SK-N-SH treated with all-trans-retinoic acid at 6 μM for 48 hours (cell line): Measurements from ENCODE around the gene SLC6A19.

Source experiments
- ARNTL ChIP-seq: fragments of 450-650 bp; formaldehyde crosslinking; IDR thresholded peaks from 2 replicates; pipeline ENCODE4 v1.5.0; 2020; ENCODE audit warnings: low read depth, mild to moderate bottlenecking, moderate library complexity, borderline replicate concordance
- GLIS3 ChIP-seq: fragments of 250-450 bp; sonication (Bioruptor Pico); IDR thresholded peaks from 2 replicates; pipeline ENCODE4 v1.5.0; 2020; ENCODE audit warnings: mild to moderate bottlenecking, moderate library complexity
- ISL1 ChIP-seq: fragments of 250-450 bp; sonication (Bioruptor Pico); IDR thresholded peaks from 2 replicates; pipeline ENCODE4 v2.1.2; 2022; ENCODE audit warnings: mild to moderate bottlenecking, moderate library complexity
- PATZ1 ChIP-seq: fragments of 250-450 bp; sonication (Bioruptor Pico); IDR thresholded peaks from 2 replicates; pipeline ENCODE4 v1.8.0; 2020; ENCODE audit warnings: mild to moderate bottlenecking, moderate library complexity, borderline replicate concordance
- ZC3H10 ChIP-seq: fragments of 250-450 bp; sonication (Bioruptor Pico); IDR thresholded peaks from 2 replicates; pipeline ENCODE4 v1.5.1; 2021; ENCODE audit warnings: mild to moderate bottlenecking, moderate library complexity
- TF ChIP-seq, protein P1 (sequence below): fragments of 250-450 bp; sonication (Bioruptor Pico); IDR thresholded peaks from 2 replicates; pipeline ENCODE4 v1.8.0; 2021; ENCODE audit warnings: low read depth, mild to moderate bottlenecking, moderate library complexity, borderline replicate concordance

DNA sequence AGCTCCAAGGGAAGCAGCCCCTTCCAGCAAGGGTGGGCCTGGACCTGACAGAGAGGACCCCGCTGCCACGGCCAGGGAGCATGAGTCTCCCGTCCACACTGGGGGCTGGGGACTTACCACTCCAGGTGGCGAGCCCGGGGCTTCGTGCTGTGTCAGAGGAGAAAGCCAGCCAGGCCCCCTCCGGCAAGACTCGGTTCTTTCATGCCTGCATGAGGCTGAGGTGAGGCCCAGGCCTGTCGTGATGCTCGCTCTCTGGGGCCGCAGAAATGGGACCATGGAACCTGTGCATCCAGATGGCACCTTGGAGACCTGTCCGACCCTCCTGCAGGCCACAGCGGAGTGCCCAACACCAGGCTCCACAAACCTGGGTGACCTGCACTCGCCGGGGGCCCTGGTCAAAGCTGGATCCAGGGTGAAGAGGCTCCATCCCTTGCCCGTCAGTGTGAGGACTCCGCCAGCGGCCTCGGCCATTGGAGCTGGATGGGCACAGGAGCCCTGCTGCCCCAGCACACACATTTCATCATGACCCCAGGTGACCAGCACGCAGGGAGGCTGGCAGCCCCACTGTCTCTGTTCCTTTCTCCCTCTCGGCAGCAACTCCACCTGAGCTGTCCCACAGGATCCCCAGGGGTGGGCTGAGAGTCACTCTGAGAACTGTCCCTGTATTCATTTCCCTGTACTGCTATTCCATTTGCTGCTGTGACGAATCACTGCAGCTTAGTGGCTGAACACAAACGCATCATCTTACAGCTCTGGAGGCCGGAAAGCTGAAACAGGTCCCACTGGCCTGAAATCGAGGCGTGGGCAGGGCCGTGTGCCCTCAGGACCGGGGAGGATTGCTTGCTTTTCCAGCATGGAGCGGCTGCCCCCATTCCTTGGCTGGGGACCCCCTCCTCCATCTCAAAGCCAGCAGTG is 48.2 kb downstream of the SLC6A19 start:
- TF ChIP-seq, protein P1, sequence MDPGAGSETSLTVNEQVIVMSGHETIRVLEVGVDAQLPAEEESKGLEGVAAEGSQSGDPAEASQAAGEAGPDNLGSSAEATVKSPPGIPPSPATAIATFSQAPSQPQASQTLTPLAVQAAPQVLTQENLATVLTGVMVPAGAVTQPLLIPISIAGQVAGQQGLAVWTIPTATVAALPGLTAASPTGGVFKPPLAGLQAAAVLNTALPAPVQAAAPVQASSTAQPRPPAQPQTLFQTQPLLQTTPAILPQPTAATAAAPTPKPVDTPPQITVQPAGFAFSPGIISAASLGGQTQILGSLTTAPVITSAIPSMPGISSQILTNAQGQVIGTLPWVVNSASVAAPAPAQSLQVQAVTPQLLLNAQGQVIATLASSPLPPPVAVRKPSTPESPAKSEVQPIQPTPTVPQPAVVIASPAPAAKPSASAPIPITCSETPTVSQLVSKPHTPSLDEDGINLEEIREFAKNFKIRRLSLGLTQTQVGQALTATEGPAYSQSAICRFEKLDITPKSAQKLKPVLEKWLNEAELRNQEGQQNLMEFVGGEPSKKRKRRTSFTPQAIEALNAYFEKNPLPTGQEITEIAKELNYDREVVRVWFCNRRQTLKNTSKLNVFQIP: no peak
- no peak for TF ChIP-seq PATZ1
- no peak for TF ChIP-seq ISL1 (CRISPR knock-in tag)
- TF ChIP-seq ZC3H10 (CRISPR knock-in tag): no peak
- no peak for TF ChIP-seq ARNTL (CRISPR knock-in tag)
- TF ChIP-seq GLIS3 (CRISPR knock-in tag): no peak
